HT-29 (cell line): Measurements from ENCODE around the gene FES. TPM values are rescaled to one million over a fixed set of nuclear protein-coding genes. Genes with fewer than 3 reads are reported as not detected.
"Not testable (repeated sequence)": the region's sequence is repeated elsewhere in the genome, so short reads cannot be mapped to it uniquely, and the experiment has no call there.

Experiments
- DNase-seq: peaks from one replicate; pipeline ENCODE4 v3.0.0-alpha.2; 2015; ENCODE audit warnings: low spot score
- total RNA-seq: library from RNA; depleted of rRNA; stranded (reverse); fragments of >200 nt; shearing (Covaris generic); gene quantifications from 2 replicates; pipeline ENCODE4 v1.2.3, GENCODE V29; 2014

The FES gene
- total RNA-seq, 1 experiment from 2014 or later: 0.43 TPM

DNA sequence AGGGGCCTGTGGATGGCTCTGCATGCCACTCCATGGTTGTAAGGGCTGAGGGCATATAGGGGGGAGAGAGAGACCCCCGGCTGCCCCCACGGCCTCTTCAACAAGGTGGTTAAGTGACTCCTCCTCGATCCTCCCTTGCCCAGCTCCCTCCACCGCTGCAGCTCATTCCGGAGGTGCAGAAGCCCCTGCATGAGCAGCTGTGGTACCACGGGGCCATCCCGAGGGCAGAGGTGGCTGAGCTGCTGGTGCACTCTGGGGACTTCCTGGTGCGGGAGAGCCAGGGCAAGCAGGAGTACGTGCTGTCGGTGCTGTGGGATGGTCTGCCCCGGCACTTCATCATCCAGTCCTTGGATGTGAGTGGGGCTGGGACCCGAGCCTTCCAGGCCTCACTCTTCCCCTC, 6.5 kb downstream of the FES start:
- DNase-seq: no peak

DNA sequence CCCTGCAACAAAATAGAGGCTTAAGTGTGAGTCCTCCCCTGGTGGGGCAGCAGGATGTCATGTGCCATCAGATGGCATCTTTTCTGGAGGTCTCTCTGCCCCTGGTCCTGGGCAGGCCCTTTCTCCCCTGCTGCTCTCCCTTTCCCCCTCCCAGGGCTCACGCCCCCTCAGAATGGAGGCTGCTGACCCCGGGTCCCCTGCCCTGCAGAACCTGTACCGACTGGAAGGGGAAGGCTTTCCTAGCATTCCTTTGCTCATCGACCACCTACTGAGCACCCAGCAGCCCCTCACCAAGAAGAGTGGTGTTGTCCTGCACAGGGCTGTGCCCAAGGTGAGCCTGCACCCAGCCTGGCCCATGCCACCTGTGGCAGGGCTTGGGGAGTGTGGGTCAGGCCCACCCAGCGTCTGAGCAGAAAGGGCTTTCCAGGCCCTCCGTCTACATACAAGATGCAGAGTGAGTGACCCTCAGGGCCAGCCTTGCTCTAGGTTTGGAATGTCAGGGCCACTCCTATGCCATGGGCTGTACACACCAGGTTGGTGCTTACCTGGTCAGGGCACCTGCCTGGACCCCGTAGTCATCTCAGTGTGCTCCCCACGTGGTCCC, 7.1 kb downstream of the FES start:
- no peak for DNase-seq

DNA sequence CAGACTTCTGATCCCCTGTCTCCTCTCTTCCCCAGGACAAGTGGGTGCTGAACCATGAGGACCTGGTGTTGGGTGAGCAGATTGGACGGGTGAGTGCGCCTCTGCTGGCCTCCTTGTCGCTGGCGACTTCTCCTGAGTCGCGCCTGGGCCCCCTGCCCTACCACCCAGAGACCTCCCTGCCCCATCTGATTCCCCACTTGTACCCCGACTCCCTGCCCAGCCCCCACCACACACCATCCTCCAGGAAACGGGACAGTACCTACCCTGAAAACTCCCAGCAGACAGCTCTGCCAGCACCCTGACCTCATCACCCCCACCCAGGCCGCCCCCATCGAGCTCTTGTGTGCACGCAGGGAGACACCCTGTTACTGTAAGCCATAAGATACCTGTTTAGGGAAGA, 7.7 kb downstream of the FES start:
- no peak for DNase-seq

DNA sequence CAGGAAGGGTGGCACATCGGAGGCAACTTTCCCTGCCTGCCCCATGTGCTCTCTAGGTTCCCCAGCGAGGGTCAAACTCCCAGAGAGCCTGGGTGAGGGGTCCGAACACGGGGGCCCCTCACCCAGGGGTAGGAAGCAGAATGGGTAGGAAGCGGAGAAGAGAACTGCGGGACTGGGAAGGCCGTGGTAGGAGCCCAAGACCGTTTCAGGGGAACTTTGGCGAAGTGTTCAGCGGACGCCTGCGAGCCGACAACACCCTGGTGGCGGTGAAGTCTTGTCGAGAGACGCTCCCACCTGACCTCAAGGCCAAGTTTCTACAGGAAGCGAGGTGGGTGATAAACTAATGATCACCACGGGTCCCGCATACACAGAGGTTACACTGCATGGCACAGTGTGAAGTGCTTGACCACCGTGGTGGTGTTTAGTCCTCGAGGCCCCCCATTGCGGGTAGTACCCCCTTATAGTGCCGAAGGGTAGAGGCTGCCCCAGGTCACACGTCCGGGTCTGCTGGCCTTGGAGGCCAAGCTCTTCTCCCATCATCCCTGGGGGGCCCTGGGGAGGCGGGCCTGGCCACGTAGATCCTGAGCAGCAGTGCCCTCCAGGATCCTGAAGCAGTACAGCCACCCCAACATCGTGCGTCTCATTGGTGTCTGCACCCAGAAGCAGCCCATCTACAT, 8.3 kb downstream of the FES start:
- DNase-seq: no peak

DNA sequence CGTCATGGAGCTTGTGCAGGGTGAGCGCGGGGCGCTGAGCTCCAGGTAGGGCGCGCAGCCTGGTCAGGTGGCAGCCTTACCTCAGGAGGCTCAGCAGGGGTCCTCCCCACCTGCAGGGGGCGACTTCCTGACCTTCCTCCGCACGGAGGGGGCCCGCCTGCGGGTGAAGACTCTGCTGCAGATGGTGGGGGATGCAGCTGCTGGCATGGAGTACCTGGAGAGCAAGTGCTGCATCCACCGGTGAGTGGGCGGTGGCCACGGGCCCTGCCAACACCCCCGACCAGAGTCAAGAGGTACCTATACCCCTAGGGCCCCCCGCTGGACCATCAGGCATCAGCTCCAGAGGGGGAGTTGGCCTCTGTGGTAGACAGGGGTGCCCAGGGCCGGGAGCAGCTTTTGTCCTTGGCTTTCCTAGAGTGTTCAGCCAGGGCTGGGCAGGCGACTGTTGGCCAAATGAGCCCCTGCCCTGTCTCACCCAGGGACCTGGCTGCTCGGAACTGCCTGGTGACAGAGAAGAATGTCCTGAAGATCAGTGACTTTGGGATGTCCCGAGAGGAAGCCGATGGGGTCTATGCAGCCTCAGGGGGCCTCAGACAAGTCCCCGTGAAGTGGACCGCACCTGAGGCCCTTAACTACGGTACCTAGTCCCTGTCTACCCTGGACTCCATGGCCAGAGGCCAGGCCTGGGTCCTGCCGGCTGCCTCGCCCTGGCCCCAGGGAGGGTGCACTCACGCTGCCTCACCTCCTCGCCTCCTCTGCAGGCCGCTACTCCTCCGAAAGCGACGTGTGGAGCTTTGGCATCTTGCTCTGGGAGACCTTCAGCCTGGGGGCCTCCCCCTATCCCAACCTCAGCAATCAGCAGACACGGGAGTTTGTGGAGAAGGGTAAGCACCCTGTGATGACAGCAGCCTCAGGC, 9.1 kb downstream of the FES start:
- no peak for DNase-seq

DNA sequence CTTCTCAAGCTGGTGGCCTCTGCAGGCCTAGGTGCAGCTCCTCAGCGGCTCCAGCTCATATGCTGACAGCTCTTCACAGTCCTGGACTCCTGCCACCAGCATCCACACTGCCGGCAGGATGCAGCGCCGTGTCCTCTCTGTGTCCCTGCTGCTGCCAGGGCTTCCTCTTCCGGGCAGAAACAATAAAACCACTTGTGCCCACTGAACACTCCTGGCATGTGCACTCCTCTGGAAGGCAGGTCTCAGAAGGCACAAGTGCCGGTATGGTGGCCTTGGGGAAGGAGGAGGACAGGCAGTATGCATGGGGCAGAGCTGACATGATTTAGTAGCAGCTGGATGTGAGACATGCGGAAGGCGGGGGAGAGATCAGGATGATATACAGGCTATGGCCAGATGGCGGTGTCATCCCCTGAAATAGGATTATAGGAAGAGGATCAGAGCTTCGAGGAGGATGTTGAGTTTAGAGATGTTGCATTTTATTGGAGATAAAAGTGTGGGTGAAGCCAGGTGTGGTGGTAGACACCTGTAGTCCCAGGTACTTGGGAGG, 11.3 kb downstream of the FES start:
- peak; percentile 51 for DNase-seq

DNA sequence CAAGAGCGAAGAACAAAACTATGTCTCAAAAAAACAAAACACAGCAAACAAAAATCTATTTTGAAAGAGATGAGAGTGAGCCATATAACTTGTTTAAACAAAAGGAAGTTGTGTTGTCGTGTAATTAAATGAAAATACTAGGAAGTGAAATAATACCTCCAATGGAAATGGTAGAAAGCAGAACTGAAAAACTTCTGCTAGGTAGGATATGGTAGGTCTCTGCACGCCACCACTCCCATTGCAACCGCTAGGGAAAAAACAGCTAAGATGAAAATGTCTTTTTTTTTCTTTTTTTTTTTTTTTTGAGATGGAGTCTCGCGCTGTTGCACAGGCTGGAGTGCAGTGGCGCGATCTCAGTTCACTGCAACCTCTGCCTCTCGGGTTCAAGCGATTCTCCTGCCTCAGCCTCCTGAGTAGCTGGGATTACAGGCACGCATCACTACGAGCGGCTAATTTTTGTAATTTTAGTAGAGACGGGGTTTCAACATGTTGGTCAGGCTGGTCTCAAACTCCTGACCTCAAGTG, 12.9 kb downstream of the FES start:
- DNase-seq: not testable (repeated sequence)

DNA sequence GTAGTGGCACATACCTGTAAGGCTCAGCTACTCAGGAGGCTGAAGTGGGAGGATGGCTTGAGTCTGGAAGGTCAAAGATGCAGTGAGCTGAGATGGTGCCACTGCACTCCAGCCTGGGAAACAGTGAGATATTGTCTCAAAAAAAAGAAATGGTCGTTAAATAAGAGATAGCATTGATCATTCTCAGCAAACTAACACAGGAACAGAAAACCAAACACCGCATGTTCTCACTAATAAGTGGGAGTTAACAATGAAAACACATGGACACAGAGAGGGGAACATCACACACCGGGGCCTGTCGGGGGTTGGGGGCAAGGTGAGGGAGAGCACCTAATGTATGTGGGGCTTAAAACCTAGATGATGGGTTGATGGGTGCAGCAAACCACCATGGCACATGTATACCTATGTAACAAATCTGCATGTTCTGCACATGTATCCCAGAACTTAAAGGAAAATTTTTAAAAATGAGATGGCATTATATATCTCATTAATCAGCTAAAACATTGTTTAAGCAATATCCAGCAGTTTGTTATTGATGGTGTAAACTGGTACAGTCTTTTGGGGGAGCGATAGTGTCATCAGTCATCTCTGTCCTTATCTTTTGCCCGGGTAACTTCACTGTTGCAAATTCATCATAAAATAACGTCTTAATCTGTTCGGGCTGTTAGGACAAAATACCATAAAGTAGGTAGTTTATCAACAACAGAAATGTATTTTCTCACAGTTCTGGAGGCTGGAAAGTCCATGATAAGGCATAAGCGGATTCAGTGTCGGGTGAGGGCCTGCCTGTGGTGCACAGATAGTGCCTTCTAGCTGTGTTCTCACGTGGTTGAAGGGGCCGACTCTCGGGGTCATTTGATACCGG, 17.1 kb downstream of the FES start:
- no peak for DNase-seq

DNA sequence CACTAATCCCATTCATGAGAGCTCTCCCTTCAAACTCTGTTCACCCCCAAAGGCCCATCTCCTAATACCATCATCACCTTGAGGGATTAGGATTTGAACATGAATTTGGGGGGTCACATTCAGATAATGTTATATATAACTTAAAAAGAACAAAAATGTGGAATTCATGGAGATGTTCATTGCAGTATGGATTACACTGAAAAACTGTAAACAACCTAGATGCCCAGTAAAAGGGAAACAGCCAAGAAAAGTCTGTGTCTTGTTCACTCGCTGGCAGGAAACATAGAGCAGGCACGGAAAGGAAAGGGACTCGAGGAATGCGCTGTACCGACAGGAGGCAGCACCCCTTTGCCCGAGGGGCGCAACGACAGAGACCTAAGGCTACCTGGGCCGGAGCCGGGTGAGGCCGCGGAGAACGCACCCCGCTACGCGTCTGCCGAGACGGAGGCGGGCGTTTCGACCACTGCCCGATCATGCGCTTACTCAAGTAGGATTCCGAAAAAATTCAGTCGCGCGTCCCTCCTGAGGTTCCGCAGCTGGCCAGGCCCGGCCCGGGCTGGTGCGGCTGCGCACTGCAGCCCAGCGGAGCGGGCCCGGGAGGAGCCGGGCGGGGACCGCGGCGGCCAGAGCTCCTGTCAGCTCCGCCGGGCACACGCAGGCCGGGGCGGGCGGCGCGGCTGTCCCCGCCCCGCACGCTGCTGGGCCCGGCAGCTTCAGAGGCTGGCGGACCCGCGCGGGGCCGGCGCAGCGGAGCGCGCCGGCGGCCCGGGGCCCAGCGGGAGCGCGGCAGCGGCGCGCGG, 17.9 kb downstream of the FES start:
- peak; percentile 88 for DNase-seq

DNA sequence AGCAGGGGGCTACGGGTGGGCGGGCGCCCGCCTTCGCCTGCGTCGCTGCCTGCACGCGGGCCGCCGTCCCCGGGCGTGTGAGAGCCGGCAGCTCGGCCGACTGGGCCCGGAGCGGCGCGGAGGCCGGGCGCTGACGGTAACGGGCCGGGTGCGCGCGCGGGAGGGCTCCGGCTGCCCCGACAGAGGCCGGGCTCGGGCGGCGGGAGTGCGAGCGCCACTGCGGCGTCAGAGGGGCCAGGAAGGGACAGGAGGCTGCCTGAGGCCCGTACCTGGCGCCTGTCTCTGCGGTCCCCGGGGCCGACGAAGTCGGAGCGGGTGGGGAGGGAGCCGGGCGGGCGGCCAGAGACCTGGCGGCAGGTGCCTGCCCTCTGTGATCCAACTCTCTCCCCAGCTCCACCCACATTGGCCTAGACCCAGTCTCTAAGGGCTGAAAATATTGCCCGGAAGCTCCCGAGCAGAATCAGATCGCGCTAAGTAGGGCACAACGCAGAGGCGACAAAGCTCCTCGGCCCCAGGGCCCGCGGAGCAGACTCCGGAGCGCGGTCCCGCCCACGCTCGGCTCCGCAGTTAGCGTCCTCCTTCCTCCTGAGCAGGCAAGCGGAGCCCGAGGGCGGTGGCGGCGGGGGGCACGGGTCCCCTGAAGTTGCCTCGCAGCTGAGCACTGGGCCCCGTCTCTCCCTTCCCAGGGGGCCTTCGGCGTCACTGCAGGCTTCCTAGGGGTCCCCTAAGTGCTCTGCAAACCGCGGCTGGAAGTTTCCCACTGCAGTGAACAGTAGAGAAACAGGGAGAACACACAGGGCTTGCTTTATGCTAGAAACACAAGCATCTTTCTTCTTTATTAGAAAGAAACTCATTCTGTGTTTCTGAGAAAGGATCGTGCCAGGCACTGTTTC, 18.8 kb downstream of the FES start, which contains the start of gene MAN2A2:
MAN2A2 (plus strand) TSS at position 463 of the 893 bp plus-strand sequence. CDS start 906 bp downstream, outside the sequence.
- DNase-seq: peak; percentile 85

DNA sequence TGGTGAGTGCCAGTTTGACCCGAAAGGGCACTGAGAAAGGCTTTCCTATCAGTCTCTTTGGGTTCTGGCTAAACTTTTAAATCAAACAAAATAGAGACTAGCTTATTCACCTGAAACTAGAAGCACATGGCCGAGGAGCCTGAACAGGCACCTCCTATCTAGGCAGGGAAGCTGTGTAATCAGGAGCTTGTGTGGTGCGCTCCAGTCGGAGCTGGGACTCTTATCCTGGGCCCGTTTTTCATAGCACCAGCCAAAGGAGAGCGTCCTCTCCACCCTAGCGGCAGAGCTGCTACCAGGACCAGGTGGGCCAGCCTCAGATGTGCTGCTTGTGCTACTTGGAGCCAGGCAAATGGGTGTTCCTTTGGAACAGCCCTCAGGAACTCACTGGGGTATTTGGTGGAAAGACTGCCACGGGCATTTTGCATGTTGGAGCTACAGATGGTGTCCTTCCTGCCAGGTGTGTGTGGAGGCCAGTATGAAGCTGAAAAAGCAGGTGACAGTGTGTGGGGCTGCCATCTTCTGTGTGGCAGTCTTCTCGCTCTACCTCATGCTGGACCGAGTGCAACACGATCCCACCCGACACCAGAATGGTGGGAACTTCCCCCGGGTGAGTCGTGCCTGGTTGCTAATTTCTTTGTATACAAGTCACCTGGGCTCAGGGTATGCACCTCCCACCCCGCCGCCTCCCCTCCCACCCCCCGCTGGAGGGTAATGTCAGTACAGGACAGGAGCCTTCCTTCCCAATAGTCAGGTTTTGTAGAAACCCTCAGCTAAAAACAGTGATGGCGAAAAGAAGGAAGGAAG, 19.6 kb downstream of the FES start:
- peak; percentile 78 for DNase-seq

DNA sequence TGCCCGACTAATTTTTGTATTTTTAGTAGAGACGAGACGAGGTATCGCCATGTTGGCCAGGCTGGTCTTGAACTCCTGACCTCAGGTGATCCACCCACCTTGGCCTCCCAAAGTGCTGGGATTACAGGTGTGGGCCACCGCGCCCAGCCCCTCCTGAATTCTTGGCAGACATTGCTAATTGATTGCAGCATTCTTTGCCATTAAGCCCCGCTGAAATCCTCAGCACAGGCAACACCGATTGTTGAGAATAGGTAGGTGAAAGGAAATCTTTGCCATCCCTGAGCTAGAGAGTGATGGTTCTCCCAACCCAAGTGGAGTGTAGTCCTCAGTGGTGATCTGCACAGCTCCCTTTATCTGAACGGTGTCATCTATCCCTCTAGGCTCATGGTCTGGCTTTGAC, 20.4 kb downstream of the FES start:
- DNase-seq: no peak

DNA sequence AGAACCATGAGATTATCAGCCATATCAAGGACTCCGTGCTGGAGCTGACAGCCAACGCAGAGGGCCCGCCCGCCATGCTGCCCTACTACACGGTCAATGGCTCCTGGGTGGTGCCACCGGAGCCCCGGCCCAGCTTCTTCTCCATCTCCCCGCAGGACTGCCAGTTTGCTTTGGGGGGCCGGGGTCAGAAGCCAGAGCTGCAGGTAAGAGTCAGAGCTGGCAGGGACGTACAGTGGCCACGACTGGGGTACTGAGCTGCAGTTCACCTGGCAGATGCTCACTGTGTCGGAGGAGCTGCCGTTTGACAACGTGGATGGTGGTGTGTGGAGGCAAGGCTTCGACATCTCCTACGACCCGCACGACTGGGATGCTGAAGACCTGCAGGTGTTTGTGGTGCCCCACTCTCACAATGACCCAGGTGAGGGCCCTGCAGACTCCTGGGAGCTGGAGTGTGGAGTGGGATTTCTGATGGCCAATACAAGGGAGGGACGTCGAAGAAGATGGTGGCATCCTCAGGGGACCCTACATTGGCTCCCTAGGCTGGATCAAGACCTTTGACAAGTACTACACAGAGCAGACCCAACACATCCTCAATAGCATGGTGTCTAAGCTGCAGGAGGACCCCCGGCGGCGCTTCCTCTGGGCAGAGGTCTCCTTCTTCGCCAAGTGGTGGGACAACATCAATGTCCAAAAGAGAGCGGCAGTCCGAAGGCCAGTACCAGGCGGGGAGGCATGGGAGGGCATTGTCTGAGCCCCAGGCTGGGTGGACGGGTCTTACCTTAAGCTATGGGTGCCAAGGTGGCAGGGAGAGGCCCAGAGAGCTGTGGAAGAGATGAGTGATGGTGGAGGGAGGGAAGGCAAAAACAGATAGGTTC, 21.2 kb downstream of the FES start:
- no peak for DNase-seq

DNA sequence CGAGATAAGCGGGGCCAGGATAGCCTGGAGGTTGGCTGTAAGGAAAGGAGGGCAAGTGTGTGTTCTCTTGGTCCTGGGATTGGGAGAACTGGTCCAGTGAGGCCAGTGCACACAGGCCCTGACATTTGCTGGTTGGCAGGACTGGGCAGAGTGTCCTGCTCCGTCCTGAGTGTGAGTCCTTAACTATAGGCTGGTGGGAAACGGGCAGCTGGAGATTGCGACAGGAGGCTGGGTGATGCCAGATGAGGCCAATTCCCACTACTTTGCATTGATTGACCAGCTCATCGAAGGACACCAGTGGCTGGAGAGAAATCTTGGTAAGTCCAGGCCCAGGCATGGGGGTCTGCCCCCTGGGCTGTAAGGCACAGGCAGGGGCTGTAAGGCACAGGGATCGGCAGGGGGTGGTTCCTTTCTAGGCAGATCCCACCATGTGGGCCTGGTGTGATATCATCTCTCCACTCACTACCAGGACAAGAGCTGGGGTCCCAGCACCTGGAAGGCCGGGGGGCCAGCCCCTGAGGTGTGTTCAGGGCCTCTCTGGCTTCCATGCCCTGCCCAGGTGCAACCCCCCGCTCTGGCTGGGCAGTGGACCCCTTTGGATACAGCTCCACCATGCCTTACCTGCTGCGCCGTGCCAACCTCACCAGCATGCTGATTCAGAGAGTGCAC, 22.0 kb downstream of the FES start:
- DNase-seq: no peak

DNA sequence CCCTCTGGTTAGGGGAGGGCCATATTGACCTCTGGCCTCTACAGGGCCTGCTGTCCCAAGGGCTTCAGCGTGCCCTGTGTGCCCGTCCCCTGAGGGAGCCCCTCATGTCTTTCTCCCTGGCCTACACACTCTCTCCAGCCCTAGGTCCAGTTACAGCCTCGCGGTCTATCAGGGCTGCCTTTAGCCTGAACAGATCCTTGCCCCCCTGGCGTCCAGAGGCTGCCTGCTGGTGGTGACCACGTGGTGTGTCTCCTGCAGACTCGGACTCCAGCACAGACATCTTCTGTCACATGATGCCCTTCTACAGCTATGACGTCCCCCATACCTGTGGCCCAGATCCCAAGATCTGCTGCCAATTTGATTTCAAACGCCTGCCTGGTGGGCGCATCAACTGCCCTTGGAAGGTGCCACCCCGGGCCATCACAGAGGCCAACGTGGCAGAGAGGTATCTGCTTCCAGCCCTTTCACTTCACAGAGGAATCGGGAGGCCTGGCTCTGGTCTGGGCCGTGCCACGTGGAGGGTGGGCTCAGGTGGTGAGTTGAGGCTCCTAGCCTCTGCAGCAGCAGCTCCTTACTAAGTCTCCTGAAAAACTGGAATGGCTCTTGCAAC, 22.9 kb downstream of the FES start:
- DNase-seq: no peak

DNA sequence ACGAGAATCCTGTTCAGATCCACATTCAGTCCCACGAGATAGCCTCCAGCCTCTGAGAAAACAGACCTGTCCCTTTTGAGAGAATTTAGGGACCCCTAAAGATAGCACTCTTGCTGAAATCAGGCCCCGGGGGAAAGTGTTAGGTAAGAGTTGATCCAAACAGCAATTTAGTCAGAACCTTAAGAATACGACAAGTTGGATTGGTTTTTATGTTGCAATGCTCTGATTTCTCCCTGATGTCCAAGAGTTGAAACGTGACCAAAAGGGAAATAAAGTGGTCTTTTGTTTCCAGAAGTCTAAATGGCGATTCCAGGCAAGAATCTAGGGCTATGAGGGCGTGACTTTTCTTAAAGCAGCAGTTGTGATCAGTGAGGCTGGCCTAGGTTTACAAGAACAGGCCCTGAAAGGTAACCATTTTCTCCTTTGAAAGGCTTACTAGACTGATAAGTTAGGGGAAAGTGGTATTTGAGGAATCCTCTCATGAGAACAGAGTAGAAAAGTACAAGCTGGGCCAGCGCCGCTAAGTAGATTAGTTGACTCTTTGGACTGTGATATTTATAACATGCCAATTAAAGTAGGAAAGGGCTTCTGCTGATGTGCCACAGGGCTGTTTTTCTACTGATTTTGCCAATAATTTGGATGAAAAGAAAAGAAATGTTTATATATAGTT, 23.7 kb downstream of the FES start:
- DNase-seq: no peak
